Measurements from ENCODE around the gene EDEM1.
"Not testable (repeated sequence)": the region's sequence is repeated elsewhere in the genome, so short reads cannot be mapped to it uniquely, and the experiment has no call there.

The EDEM1 gene

GRCh38 chr3:5181469-5182141 lies 5.9 kb upstream of the EDEM1 start:
- DNase-seq: peak; percentile 23

- not testable (repeated sequence) for DNase-seq
Measured at GRCh38 chr3:5183714-5184113, 3.8 kb upstream of the EDEM1 start.

GRCh38 chr3:5184499-5184898 lies 3.0 kb upstream of the EDEM1 start:
- no peak for DNase-seq

- DNase-seq: no peak
Measured at GRCh38 chr3:5185093-5185673, 2.3 kb upstream of the EDEM1 start.

- peak; percentile 38 for DNase-seq
Measured at GRCh38 chr3:5186089-5186857, 1.2 kb upstream of the EDEM1 start.

GRCh38 chr3:5186858-5187155 lies 700 bp upstream of the EDEM1 start:
- DNase-seq: no peak

GRCh38 chr3:5187920-5188418 lies 462 bp downstream of the EDEM1 start:
- peak; percentile 54 for DNase-seq

- peak; percentile 67 for DNase-seq
Measured at GRCh38 chr3:5188419-5189221, 1.1 kb downstream of the EDEM1 start.

GRCh38 chr3:5190147-5190791 lies 2.8 kb downstream of the EDEM1 start:
- no peak for DNase-seq

GRCh38 chr3:5191555-5192304 lies 4.2 kb downstream of the EDEM1 start:
- DNase-seq: no peak

- no peak for DNase-seq
Measured at GRCh38 chr3:5192571-5193365, 5.3 kb downstream of the EDEM1 start.

GRCh38 chr3:5194341-5194740 lies 6.8 kb downstream of the EDEM1 start:
- no peak for DNase-seq

GRCh38 chr3:5194801-5195509 lies 7.4 kb downstream of the EDEM1 start:
- peak; percentile 49 for DNase-seq

GRCh38 chr3:5195605-5196004 lies 8.1 kb downstream of the EDEM1 start:
- DNase-seq: peak; percentile 64

GRCh38 chr3:5197022-5197421 lies 9.5 kb downstream of the EDEM1 start:
- no peak for DNase-seq

- peak; percentile 37 for DNase-seq
Measured at GRCh38 chr3:5197470-5198312, 10.2 kb downstream of the EDEM1 start.

- no peak for DNase-seq
Measured at GRCh38 chr3:5198313-5198677, 10.8 kb downstream of the EDEM1 start.

GRCh38 chr3:5198986-5199731 lies 11.7 kb downstream of the EDEM1 start:
- peak; percentile 56 for DNase-seq

- DNase-seq: no peak
Measured at GRCh38 chr3:5201536-5201935, 14.0 kb downstream of the EDEM1 start.

All from CD4-positive, alpha-beta T cell treated with Interleukin-15 for 1 hour (primary cell).